Endothelial cell of umbilical vein (primary cell): ENCODE measurements around the gene CCDC102B. TPM values are rescaled to one million over a fixed set of nuclear protein-coding genes. Genes with fewer than 3 reads are reported as not detected.
A peak's percentile ranks its signal among the peaks of the same experiment; 100 is the strongest.

ENCODE experiments used
- BruUV-seq: library from RNA; stranded (reverse); fragments of 400-500 nt; replicated peaks from 2 replicates; lab custom pipeline; 2021; lab: Mats Ljungman, UMichigan
- CTCF ChIA-PET: fragments of 300-600, 350-600 bp; sonication (Branson Sonifier 250); formaldehyde crosslinking; loops from one replicate; lab custom pipeline; 2021; ENCODE audit warnings: antibody characterized with exemption, inconsistent platforms; lab: Charles Lee
- POLR2A ChIA-PET: fragments of 300-600, 350-600 bp; sonication (Branson Sonifier 250); formaldehyde crosslinking; loops from one replicate; lab custom pipeline; 2021; ENCODE audit warnings: antibody characterized with exemption, inconsistent platforms; lab: Charles Lee
- DNase-seq: peaks from one replicate; pipeline ENCODE4 v3.0.0-alpha.2; 2011; ENCODE audit warnings: low read depth, low spot score
- FAIRE-seq: peaks from 2 replicates; lab custom pipeline; 2011; peaks lifted over from hg19 to GRCh38; lab: Jason Lieb, UNC
- H2AFZ ChIP-seq: 2 replicates; pipeline ENCODE4 v1.6.0; 2012; ENCODE audit warnings: low read depth, low read length, control low read depth, inconsistent platforms
- H3K27ac ChIP-seq: 2 replicates; pipeline ENCODE4 v1.5.1; 2011; ENCODE audit warnings: low read depth, mild to moderate bottlenecking, control low read depth, low read length, moderate library complexity; ENCODE audit not compliant: insufficient read depth
- H3K27me3 ChIP-seq, 2 experiments: 2 replicates each; pipeline versions ENCODE4 v1.6.0 to v1.6.1; 2011; ENCODE audit warnings: low read length in 2 of 2, mixed read lengths in 1 of 2; ENCODE audit not compliant: control insufficient read depth in 2 of 2, insufficient read depth in 2 of 2
- H3K36me3 ChIP-seq, 2 experiments: 2 replicates in 1 of 2; 3 replicates in 1 of 2; pipeline ENCODE4 v1.5.1; 2011; ENCODE audit warnings: low read length in 2 of 2, mild to moderate bottlenecking in 1 of 2, moderate library complexity in 1 of 2; ENCODE audit not compliant: control insufficient read depth in 2 of 2, insufficient read depth in 2 of 2; ENCODE audit errors: extremely low read depth in 1 of 2
- H3K4me1 ChIP-seq: 3 replicates; pipeline ENCODE4 v1.5.1; 2011; ENCODE audit warnings: mild to moderate bottlenecking, low read length; ENCODE audit not compliant: control insufficient read depth, insufficient read depth; ENCODE audit errors: extremely low read depth
- H3K4me2 ChIP-seq: 2 replicates; pipeline ENCODE4 v1.6.1; 2011; ENCODE audit warnings: low read length, control low read depth, mixed read lengths; ENCODE audit not compliant: insufficient read depth
- H3K4me3 ChIP-seq, 3 experiments: fragments of 200-600 bp in 1 of 3; sonication (generic), shearing (Covaris generic) in 1 of 3; replicated peaks in 1 of 3; 2 replicates each; pipeline ENCODE4 v1.5.1; 2011 to 2016; ENCODE audit warnings: control low read depth in 3 of 3, low read length in 3 of 3, mild to moderate bottlenecking in 2 of 3, inconsistent platforms in 1 of 3, low read depth in 1 of 3, moderate library complexity in 1 of 3; ENCODE audit not compliant: insufficient read depth in 1 of 3
- H3K79me2 ChIP-seq: 2 replicates; pipeline ENCODE4 v1.6.0; 2012; ENCODE audit warnings: low read length, inconsistent platforms; ENCODE audit not compliant: control insufficient read depth, insufficient read depth
- H3K9ac ChIP-seq: replicated peaks from 2 replicates; pipeline ENCODE3; 2011; ENCODE audit warnings: low read length, control low read depth; ENCODE audit not compliant: insufficient read depth; ENCODE audit errors: extremely low read depth
- H3K9me1 ChIP-seq: replicated peaks from 3 replicates; pipeline ENCODE4 v1.6.0; 2011; ENCODE audit warnings: mild to moderate bottlenecking, low read length; ENCODE audit not compliant: control insufficient read depth, insufficient read depth; ENCODE audit errors: extremely low read depth
- H3K9me3 ChIP-seq: replicated peaks from 2 replicates; pipeline ENCODE4 v1.5.1; 2012; ENCODE audit warnings: low read length, inconsistent platforms; ENCODE audit not compliant: control insufficient read depth, insufficient read depth
- H4K20me1 ChIP-seq: replicated peaks from 2 replicates; pipeline ENCODE3; 2011; ENCODE audit warnings: mild to moderate bottlenecking, low read length; ENCODE audit not compliant: control insufficient read depth, insufficient read depth; ENCODE audit errors: extremely low read depth
- CTCF ChIP-seq, 2 donors: IDR thresholded peaks; 1 replicate in 1 of 2; 2 replicates in 1 of 2; pipeline ENCODE4 v1.5.1; 2011; ENCODE audit warnings: low read length in 2 of 2, mild to moderate bottlenecking in 2 of 2, moderate library complexity in 2 of 2, control low read depth in 1 of 2, inconsistent platforms in 1 of 2, low read depth in 1 of 2; ENCODE audit not compliant: insufficient read depth in 1 of 2; ENCODE audit errors: extremely low read depth in 1 of 2
- EZH2 ChIP-seq: IDR thresholded peaks from 2 replicates; pipeline ENCODE4 v1.6.1; 2012; ENCODE audit warnings: borderline replicate concordance, low read depth, mild to moderate bottlenecking, moderate library complexity, low read length, inconsistent platforms; ENCODE audit not compliant: severe bottlenecking
- FOS ChIP-seq: IDR thresholded peaks from 2 replicates; pipeline ENCODE4 v1.6.1; 2011; ENCODE audit warnings: mild to moderate bottlenecking, low read length, moderate library complexity, borderline replicate concordance; ENCODE audit not compliant: insufficient read depth
- GATA2 ChIP-seq: IDR thresholded peaks from 2 replicates; pipeline ENCODE4 v1.7.0; 2011; ENCODE audit warnings: low read depth, mild to moderate bottlenecking, moderate library complexity, mixed read lengths, low read length; ENCODE audit not compliant: insufficient read length, insufficient read depth
- JUN ChIP-seq: IDR thresholded peaks from 2 replicates; pipeline ENCODE4 v1.6.1; 2011; ENCODE audit warnings: borderline replicate concordance, low read depth; ENCODE audit not compliant: insufficient read length, insufficient read depth
- MYC ChIP-seq: IDR thresholded peaks from one replicate; pipeline ENCODE4 v1.6.1; 2011; ENCODE audit warnings: mild to moderate bottlenecking, low read depth, low read length
- POLR2A ChIP-seq: IDR thresholded peaks from 2 replicates; pipeline ENCODE4 v1.6.1; 2012; ENCODE audit warnings: low read depth, mild to moderate bottlenecking, control low read depth, low read length
- POLR2AphosphoS5 ChIP-seq: IDR thresholded peaks from 2 replicates; pipeline ENCODE4 v1.6.1; 2012; ENCODE audit warnings: low read depth, mild to moderate bottlenecking, control low read depth, low read length, moderate library complexity; ENCODE audit not compliant: insufficient read depth
- dilution Hi-C: fragments of 300-500 bp; cut with MboI; formaldehyde crosslinking; loops from one replicate; pipeline ENCODE4 v1.15.0; 2019; ENCODE audit warnings: low sequenced_read_pairs; ENCODE audit not compliant: extremely low pct_ligation_motif_present
- intact Hi-C: fragments of 100-400 bp; cut with micrococcal nuclease; formaldehyde crosslinking; loops from one replicate; pipeline ENCODE4 v1.10.0; 2022
- polyA plus RNA-seq, 4 experiments: library from polyadenylated mRNA; depleted of rRNA in 3 of 4; stranded (reverse) in 3 of 4; unstranded in 1 of 4; fragments of >200 nt; gene quantifications; 2 replicates each; pipeline versions ENCODE4 v1.2.1 to v1.2.3, GENCODE V29; 2011 to 2012; ENCODE audit warnings: missing spikeins in 1 of 4
- total RNA-seq: library from RNA; stranded (reverse); gene quantifications from 2 replicates; pipeline ENCODE4 v1.2.3, GENCODE V29; 2021
- TF ChIP-seq, protein P1 (sequence below): IDR thresholded peaks from 2 replicates; pipeline ENCODE4 v1.6.1; 2011; ENCODE audit not compliant: insufficient read depth, insufficient read length

Gene CCDC102B
- total and polyA plus RNA-seq, 2 donors (not counting 3 experiments of a cell fraction or from before 2014, with no cell fraction given): 0.21 to 0.62 TPM

DNA sequence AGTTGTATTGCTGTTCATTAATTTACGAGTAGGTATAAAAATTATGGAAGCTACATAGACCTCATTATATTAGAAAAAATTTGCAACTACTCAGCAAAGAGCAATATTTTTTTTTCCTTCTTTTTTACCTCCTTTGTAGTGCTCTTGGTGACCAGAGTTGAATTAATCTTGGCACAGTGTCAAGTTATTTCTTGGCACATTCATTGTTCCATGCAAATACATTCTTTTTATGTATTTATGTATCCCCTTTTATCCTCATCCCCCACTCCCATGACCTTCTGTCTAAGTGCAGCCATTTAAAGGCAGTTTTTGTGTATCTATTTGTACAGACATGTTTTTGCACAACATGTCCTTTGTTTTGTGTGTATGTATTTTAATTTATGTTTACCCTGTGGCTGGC lies 224.5 kb downstream of the CCDC102B start:
- no peak for TF ChIP-seq POLR2A
- TF ChIP-seq POLR2AphosphoS5: no peak
- TF ChIP-seq FOS: no peak
- TF ChIP-seq, protein P1, sequence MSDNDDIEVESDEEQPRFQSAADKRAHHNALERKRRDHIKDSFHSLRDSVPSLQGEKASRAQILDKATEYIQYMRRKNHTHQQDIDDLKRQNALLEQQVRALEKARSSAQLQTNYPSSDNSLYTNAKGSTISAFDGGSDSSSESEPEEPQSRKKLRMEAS: no peak
- TF ChIP-seq EZH2: no peak
- no peak for TF ChIP-seq JUN
- TF ChIP-seq CTCF (IDR thresholded peaks at IDR 0.05; ENCODE audit: extremely low read depth in 1 of 2, insufficient read depth in 1 of 2, low read depth in 1 of 2, low read length in 2 of 2): no peak
- TF ChIP-seq GATA2: no peak
- TF ChIP-seq MYC: no peak
- ChIA-PET CTCF (no interaction called here), POLR2A (no interaction called here)
- FAIRE-seq: no peak
- H3K4me1 ChIP-seq: no peaks in the 10 kb centered on the region
- no peaks in the 10 kb centered on the region for H3K79me2 ChIP-seq
- no peaks in the 10 kb centered on the region for H4K20me1 ChIP-seq
- intact Hi-C loops (no loop called here), dilution Hi-C loops (no loop called here)
- BruUV-seq: no TSS peak
- no peaks in the 10 kb centered on the region for H3K9me1 ChIP-seq
- no peak overlapping the region for H3K27ac ChIP-seq
- no peak overlapping the region for H2AFZ ChIP-seq
- DNase-seq: peak; percentile 14
- no peak overlapping the region for H3K4me3 ChIP-seq
- no peaks in the 10 kb centered on the region for H3K36me3 ChIP-seq
- no peaks in the 10 kb centered on the region for H3K27me3 ChIP-seq
- no peak overlapping the region for H3K9ac ChIP-seq
- H3K9me3 ChIP-seq: no peaks in the 10 kb centered on the region
- no peak overlapping the region for H3K4me2 ChIP-seq
